Activated CD4-positive, alpha-beta T cell treated with anti-CD3 and anti-CD28 coated beads, Interleukin-2, amount 10 ng/mL, durations not matched to agents 24 days and 14 days (primary cell): Measurements from ENCODE around the gene FGF14. TPM values are rescaled to one million over a fixed set of nuclear protein-coding genes. Genes with fewer than 3 reads are reported as not detected.
A peak's percentile ranks its signal among the peaks of the same experiment; 100 is the strongest.

Experiments used
- DNase-seq: peaks from one replicate; pipeline ENCODE4 v3.0.0; 2022
- H3K27ac Mint-ChIP-seq: one replicate; pipeline ENCODE4 v1.8.0; 2022; ENCODE audit warnings: mild to moderate bottlenecking, mixed read lengths
- H3K27me3 Mint-ChIP-seq: one replicate; pipeline ENCODE4 v1.8.0; 2022; ENCODE audit warnings: mixed read lengths
- H3K36me3 Mint-ChIP-seq: one replicate; pipeline ENCODE4 v1.8.0; 2022; ENCODE audit warnings: low read depth, mild to moderate bottlenecking, mixed read lengths
- H3K4me1 Mint-ChIP-seq: one replicate; pipeline ENCODE4 v1.8.0; 2021; ENCODE audit warnings: mixed read lengths
- H3K4me3 Mint-ChIP-seq: one replicate; pipeline ENCODE4 v1.8.0; 2022; ENCODE audit warnings: mild to moderate bottlenecking, moderate library complexity, mixed read lengths
- H3K9me3 Mint-ChIP-seq: one replicate; pipeline ENCODE4 v1.8.0; 2021; ENCODE audit warnings: mixed read lengths
- intact Hi-C: fragments of 100-400 bp; cut with micrococcal nuclease; formaldehyde crosslinking; loops from one replicate; pipeline ENCODE4 v1.15.1; 2023
- total RNA-seq: library from RNA; stranded (reverse); gene quantifications from 2 replicates; pipeline ENCODE4 v1.2.3, GENCODE V29; 2022

The FGF14 gene
- total RNA-seq, 1 donor from 2014 or later = not detected

DNA sequence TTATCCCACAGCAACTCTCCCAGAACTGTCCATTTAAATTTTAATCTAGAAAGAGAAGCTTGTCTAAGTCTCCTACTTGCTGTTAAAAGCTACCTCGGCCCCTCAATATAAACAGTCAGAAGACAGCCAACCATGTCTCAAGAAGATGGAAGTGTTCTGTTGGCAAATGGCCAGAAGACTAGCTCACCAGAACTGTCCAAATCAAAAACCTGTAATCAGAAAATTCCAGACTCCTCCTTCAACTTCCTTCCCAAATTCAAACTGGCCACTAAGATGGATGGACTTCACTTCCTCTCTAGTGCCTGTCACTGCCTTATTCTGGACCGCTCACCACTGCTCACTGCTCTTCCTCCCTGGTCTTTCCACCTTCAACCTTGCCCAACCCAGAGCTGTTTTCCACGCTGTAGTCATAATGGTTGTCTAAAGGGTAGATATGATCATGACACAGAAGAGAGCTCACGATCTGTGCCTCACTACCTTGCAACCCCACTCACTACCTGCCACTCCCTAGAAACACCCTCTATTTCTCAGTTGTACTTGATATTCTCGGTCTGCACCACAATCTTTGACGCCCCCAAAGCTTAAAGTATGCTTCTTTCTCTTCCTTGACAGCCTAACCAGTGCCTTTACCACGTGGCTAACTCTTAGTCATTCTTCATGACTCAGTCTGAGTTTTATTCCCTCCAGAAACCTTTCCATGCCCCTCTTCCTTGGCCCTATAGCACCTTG lies 9.2 kb downstream of the FGF14 start:
- peaks cover 6% of the 10 kb centered on the region for H3K9me3 Mint-ChIP-seq
- H3K27me3 Mint-ChIP-seq = peaks cover 22% of the 10 kb centered on the region
- H3K27ac Mint-ChIP-seq = peak overlapping the region; percentile 42
- H3K4me1 Mint-ChIP-seq = peaks cover 18% of the 10 kb centered on the region
- DNase-seq = peak; percentile 58
- H3K36me3 Mint-ChIP-seq = no peaks in the 10 kb centered on the region
- intact Hi-C loops = loop anchor here (10.0 kb wide), 5 partner anchors 162 to 1808 kb away; partner anchors contain the start of genes GGACT, TEX30 and TMTC4
- H3K4me3 Mint-ChIP-seq = peak overlapping the region; percentile 2

DNA sequence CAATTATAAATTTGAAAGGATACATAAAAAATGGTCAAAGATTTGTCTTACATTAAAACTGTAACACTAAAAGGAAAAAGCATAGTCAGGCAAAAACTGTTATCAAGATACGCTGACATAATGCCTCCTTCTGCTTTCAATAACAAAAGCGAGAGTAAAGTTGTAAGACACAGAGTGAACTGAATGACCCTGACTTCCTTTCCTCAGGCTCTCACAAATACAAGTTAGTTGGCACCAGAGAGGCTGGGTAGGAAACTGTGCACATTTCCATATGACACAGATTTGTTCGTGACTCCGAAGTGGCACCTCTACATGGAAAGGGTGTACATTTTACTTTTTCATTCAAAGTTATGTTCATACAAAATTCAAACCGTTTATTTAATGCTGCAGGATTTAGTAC lies 15.4 kb downstream of the FGF14 start:
- no peaks in the 10 kb centered on the region for H3K9me3 Mint-ChIP-seq
- DNase-seq = no peak
- H3K27me3 Mint-ChIP-seq = peaks cover 29% of the 10 kb centered on the region
- H3K36me3 Mint-ChIP-seq = no peaks in the 10 kb centered on the region
- no peaks in the 10 kb centered on the region for H3K4me1 Mint-ChIP-seq
- intact Hi-C loops = no loop called here
- H3K4me3 Mint-ChIP-seq = no peak overlapping the region
- H3K27ac Mint-ChIP-seq = no peak overlapping the region

DNA sequence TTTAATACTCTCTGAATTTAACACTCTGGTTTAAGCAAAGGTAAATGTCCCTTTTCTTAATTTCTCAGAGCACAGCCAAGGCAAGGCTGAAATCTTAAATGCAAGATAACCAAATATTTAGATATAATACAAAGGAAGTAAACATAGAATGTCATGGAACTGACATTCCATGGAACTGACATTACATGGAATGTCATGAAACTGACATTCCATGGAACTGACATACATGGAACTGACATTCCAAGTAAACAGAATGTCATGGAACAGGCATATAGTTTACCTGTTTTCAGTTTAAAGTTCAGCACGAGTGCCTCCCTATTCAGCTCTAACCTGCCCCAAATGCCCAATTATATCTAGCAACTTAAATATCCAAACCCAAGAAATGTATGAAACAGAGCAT lies 21.8 kb downstream of the FGF14 start:
- Mint-ChIP-seq H3K9me3 (no peaks in the 10 kb centered on the region), H3K36me3 (no peaks in the 10 kb centered on the region), H3K27me3 (peaks cover 19% of the 10 kb centered on the region), H3K4me3 (no peak overlapping the region), H3K4me1 (no peaks in the 10 kb centered on the region), H3K27ac (no peak overlapping the region)
- no peak for DNase-seq
- intact Hi-C loops = no loop called here

DNA sequence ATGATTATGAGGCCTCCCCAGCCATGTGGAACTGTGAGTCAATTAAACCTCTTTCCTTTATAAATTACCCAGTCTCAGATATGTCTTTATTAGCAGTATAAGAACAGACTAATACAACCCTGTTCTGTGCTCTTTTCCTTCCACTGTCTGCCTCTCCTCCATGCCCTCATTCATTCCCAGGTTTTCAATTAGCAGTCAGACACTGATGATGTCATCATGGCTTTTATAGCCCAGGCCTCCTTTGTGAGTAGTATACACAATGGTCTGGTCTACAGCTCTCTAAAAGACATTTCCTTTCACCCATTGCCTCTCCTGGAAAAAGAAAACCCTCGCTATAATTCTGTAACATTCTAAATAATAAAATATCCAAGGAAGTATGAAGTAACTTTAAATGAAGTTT lies 25.5 kb downstream of the FGF14 start:
- Mint-ChIP-seq H3K9me3 (no peaks in the 10 kb centered on the region), H3K27me3 (peaks cover 2% of the 10 kb centered on the region), H3K4me1 (no peaks in the 10 kb centered on the region), H3K27ac (no peak overlapping the region), H3K4me3 (no peak overlapping the region), H3K36me3 (no peaks in the 10 kb centered on the region)
- no peak for DNase-seq
- intact Hi-C loops = no loop called here

DNA sequence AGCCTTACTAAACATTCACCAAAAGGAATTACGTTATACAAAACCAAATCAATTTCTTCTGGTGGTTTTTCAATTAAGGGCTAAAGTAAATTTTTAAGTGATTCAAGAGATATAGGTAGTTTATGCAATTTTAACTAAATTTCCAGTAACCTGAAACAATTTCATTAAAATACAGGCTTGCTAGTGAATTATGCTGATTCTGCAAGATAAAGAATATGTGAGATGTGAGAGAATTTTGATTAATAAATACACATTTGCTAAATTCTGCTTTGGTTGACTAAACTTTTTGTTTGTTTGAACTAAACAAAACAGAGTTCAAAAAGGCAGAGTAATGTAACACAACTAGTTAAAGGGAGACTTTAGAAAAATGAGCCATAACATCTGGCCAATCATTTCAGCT lies 27.1 kb downstream of the FGF14 start:
- Mint-ChIP-seq H3K36me3 (no peaks in the 10 kb centered on the region), H3K4me1 (no peaks in the 10 kb centered on the region), H3K4me3 (no peak overlapping the region), H3K9me3 (no peaks in the 10 kb centered on the region), H3K27ac (no peak overlapping the region), H3K27me3 (peaks cover 2% of the 10 kb centered on the region)
- no peak for DNase-seq
- intact Hi-C loops = no loop called here

DNA sequence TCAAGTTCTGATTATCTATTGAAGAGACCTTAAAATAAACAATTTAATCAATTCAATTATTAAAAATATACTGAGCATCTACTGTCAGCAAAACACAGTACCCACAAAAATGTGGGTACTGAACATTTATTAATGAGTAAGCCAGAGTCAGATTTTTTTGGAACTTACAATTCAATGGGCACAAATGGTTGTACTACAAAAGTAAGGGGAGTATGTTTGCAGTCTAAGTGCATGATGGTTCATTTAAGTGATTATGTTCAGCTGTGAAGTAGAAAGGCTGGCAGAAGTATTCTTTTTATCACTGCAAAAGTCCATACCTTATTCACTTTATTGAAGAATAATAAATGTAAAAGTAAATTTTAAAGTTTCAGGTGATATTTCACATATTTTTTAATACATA lies 27.6 kb downstream of the FGF14 start:
- H3K9me3 Mint-ChIP-seq = no peaks in the 10 kb centered on the region
- no peak overlapping the region for H3K27ac Mint-ChIP-seq
- no peaks in the 10 kb centered on the region for H3K36me3 Mint-ChIP-seq
- intact Hi-C loops = no loop called here
- H3K4me3 Mint-ChIP-seq = no peak overlapping the region
- no peak for DNase-seq
- H3K27me3 Mint-ChIP-seq = peaks cover 2% of the 10 kb centered on the region
- no peaks in the 10 kb centered on the region for H3K4me1 Mint-ChIP-seq

DNA sequence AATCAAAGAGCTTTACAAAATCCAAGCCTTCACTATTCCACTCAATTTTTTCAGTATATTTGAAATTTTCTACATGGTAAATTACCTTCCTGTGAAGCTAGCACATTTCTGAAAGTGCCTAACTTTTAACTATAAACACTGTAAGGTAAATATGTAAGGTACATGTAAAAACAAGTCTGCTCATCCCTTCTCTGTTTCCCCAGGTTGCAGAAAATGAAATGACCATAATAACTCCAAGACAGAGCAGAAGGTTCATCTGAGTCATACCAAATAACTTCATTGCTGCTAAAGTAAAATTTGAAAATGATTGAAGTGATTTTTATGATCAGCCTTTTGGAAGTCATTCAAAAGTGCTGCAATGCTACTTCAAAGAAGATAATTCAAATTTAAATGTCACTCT lies 28.6 kb downstream of the FGF14 start:
- H3K27me3 Mint-ChIP-seq = peaks cover 2% of the 10 kb centered on the region
- no peak overlapping the region for H3K4me3 Mint-ChIP-seq
- H3K4me1 Mint-ChIP-seq = no peaks in the 10 kb centered on the region
- DNase-seq = no peak
- no peaks in the 10 kb centered on the region for H3K36me3 Mint-ChIP-seq
- intact Hi-C loops = no loop called here
- no peak overlapping the region for H3K27ac Mint-ChIP-seq
- no peaks in the 10 kb centered on the region for H3K9me3 Mint-ChIP-seq

DNA sequence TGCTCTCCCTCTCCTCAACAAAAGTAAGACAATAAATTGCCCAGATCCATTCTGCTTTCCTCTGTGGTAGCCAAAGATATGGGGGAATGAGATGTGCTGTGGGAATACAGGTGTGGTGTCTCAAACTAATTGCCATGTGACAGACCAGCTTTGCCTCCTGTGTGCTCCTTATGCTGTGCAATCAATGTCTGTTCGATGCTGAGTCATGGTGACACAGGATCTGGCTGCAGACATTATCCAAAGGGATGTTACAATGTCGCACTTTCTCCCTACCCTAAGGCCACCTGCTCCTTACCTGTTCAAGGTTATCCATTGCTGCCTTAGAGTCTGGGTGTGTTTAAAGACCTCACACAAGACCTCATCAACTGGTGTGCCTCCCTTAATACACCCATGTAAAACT lies 32.5 kb downstream of the FGF14 start:
- DNase-seq = no peak

DNA sequence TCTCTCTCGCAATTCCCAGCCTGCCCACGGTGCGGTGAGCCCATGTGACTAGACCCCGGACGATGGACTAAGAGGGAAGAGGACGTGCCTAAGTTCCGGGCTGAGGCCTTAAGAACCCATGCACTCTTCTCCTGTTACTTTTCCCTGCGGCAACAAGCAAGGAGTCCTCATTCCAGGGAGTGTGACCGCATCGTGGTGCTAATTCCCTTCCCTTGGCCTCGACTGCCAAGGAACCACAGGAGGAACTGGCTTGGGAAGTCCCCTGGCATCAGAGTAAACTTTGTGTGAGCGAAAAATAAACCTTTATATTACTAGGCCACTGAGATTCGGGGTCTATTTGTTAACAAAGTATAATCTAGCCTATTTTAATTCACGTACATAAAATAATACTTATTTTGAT lies 34.0 kb downstream of the FGF14 start:
- Mint-ChIP-seq H3K27ac (no peak overlapping the region), H3K27me3 (peaks cover 2% of the 10 kb centered on the region), H3K4me1 (no peaks in the 10 kb centered on the region), H3K4me3 (no peak overlapping the region), H3K36me3 (no peaks in the 10 kb centered on the region), H3K9me3 (no peaks in the 10 kb centered on the region)
- no peak for DNase-seq
- intact Hi-C loops = no loop called here

More for the DNA sequence above, 32.5 kb downstream of the FGF14 start:
- Mint-ChIP-seq H3K27ac (no peak overlapping the region), H3K4me3 (no peak overlapping the region), H3K9me3 (no peaks in the 10 kb centered on the region), H3K36me3 (no peaks in the 10 kb centered on the region), H3K4me1 (no peaks in the 10 kb centered on the region), H3K27me3 (peaks cover 2% of the 10 kb centered on the region)
- intact Hi-C loops = no loop called here

DNA sequence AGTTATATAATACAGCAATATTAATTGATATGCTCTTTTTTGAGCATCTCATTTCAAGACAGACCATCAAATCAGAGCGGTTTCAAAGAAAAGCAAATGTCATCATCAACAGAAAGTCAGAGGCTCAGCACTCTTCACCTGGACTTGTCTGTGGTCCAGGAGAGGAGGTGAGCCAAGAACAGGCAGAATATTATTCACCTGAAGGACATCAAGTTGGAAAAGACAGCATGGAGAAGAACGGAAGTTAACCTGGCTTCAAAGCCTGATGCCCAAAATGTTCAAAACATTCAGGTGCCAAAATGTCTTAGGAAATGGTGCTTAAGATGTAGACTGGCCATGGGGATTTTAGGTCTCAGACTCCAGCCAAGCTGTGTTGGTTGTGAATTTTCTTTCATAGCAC lies 40.7 kb downstream of the FGF14 start:
- no peaks in the 10 kb centered on the region for H3K36me3 Mint-ChIP-seq
- no peaks in the 10 kb centered on the region for H3K4me1 Mint-ChIP-seq
- DNase-seq = no peak
- no peak overlapping the region for H3K27ac Mint-ChIP-seq
- intact Hi-C loops = no loop called here
- H3K9me3 Mint-ChIP-seq = no peaks in the 10 kb centered on the region
- no peak overlapping the region for H3K4me3 Mint-ChIP-seq
- H3K27me3 Mint-ChIP-seq = peaks cover 2% of the 10 kb centered on the region

DNA sequence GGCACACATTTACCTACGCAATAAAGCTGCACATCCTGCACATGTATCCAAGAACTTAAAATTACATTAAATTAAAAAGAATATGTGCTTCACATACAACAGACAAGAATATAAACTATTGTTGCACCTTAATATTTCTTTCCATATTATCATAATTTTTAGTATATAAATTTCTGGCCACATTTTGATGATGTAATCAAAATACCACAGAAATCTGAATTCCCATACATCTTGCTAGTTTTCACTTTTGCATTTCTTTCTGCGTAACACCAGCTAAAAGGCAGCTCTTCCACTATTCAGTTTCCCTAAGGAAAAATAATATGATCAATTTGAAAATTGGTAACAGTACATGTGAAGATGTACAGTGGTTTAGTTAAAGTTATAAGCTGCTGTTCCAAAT lies 42.6 kb downstream of the FGF14 start:
- peaks cover 2% of the 10 kb centered on the region for H3K27me3 Mint-ChIP-seq
- no peaks in the 10 kb centered on the region for H3K4me1 Mint-ChIP-seq
- H3K36me3 Mint-ChIP-seq = no peaks in the 10 kb centered on the region
- DNase-seq = no peak
- H3K9me3 Mint-ChIP-seq = no peaks in the 10 kb centered on the region
- intact Hi-C loops = no loop called here
- H3K4me3 Mint-ChIP-seq = no peak overlapping the region
- no peak overlapping the region for H3K27ac Mint-ChIP-seq

DNA sequence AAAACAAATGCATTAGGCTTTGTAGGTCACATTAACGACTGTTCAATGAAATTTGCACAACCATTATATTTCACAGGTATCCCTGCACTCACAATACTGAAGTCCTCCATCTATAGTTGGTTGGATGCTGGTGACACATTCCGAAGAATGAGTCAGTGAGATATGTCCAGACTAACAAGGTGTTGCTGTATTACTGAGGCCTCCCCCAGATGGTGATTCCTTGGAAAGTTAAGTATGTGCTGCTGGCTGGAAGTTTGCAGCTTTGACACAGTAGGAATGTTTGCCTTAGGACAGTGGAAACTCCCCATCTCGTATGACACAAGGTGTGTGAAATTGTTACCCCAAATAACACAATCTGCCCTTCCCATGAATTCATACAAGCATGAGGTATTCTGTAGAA lies 46.6 kb downstream of the FGF14 start:
- H3K9me3 Mint-ChIP-seq = no peaks in the 10 kb centered on the region
- H3K4me3 Mint-ChIP-seq = no peak overlapping the region
- no peaks in the 10 kb centered on the region for H3K36me3 Mint-ChIP-seq
- DNase-seq = no peak
- no peak overlapping the region for H3K27ac Mint-ChIP-seq
- no peaks in the 10 kb centered on the region for H3K4me1 Mint-ChIP-seq
- no peaks in the 10 kb centered on the region for H3K27me3 Mint-ChIP-seq
- intact Hi-C loops = no loop called here

DNA sequence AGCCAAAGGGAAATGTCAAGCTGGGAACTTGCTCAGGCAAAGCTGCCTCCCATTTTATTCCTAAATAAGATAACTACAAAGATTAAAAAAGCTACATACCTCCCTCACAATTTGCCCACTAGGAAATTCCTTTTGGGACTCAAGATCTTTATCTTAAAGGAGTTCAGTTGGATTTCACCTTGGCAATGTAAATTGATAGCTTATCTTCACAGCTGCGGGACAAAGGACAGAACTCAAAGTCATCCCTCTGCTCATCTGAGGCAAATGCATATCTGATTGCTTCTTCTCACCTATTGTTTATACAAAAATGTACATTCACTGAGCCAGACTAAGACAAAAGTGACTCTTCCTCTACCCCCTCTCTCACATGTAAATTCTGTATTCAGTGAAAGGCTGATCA lies 47.8 kb downstream of the FGF14 start:
- H3K36me3 Mint-ChIP-seq = no peaks in the 10 kb centered on the region
- no peaks in the 10 kb centered on the region for H3K9me3 Mint-ChIP-seq
- no peak for DNase-seq
- H3K4me1 Mint-ChIP-seq = no peaks in the 10 kb centered on the region
- H3K4me3 Mint-ChIP-seq = no peak overlapping the region
- H3K27me3 Mint-ChIP-seq = no peaks in the 10 kb centered on the region
- H3K27ac Mint-ChIP-seq = no peak overlapping the region
- intact Hi-C loops = no loop called here

DNA sequence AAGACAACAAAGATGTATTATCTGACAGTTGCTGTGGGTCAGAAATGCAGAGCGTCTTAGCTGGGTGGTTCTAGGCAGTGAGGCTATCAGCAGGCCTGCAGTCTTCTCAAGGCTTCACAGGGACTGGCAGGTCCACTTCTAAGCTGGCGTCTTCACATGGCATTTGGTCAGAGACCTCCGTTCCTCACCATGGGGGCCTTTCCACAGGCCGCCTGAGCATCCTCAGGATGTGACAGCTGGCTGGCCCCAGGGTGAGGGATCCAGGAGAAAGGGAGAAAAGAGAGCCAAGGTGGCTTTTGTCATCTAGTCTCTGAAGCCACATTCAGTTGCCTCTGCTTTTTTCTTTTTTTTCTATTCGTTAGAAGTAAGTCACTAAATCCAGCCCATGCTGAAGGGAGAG lies 50.3 kb downstream of the FGF14 start:
- intact Hi-C loops = no loop called here
- Mint-ChIP-seq H3K36me3 (no peaks in the 10 kb centered on the region), H3K9me3 (no peaks in the 10 kb centered on the region), H3K4me1 (no peaks in the 10 kb centered on the region), H3K27me3 (no peaks in the 10 kb centered on the region), H3K27ac (no peak overlapping the region), H3K4me3 (no peak overlapping the region)
- DNase-seq = no peak

DNA sequence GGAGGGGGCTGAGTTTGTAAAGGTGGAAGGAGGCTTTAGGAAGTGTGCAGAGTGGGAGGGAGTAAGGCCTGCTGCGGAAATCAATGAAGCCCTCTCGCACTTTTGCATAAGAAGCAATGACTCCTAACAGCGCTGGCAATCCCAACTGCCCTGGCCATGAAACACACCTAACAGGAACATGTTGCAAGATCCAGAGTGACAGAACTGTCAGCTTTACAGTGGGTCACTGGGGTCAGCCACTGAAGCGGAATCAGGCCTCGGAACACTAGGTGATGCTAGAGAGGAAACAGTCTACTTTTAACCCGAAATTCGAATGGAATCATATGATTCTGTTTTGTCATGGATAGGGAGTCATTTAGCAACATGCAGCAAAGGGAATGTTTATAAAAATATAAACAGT lies 54.4 kb downstream of the FGF14 start:
- Mint-ChIP-seq H3K36me3 (no peaks in the 10 kb centered on the region), H3K9me3 (no peaks in the 10 kb centered on the region), H3K27me3 (no peaks in the 10 kb centered on the region), H3K27ac (no peak overlapping the region), H3K4me3 (no peak overlapping the region), H3K4me1 (no peaks in the 10 kb centered on the region)
- intact Hi-C loops = no loop called here
- no peak for DNase-seq
